Measurements from ENCODE around the gene CFAP57.

DNA sequence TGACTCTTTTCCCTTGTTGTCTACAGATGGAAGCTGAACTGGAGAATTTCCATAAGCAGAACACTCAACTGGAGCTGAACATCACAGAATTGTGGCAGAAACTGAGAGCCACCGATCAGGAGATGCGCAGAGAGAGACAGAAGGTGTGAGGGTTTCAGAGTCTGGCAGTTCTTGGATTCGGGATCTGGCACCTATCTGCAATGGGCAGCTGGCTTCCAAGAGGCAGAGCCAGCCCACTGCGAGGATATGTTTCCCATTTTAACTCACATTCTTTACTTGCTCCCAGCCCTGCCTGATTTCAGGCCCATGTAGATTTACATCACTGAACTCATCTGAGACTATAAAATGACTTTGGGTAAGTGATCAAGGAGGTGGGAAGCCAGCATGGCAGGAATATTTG, 60.4 kb downstream of the CFAP57 start:
- TF ChIP-seq, protein P1, sequence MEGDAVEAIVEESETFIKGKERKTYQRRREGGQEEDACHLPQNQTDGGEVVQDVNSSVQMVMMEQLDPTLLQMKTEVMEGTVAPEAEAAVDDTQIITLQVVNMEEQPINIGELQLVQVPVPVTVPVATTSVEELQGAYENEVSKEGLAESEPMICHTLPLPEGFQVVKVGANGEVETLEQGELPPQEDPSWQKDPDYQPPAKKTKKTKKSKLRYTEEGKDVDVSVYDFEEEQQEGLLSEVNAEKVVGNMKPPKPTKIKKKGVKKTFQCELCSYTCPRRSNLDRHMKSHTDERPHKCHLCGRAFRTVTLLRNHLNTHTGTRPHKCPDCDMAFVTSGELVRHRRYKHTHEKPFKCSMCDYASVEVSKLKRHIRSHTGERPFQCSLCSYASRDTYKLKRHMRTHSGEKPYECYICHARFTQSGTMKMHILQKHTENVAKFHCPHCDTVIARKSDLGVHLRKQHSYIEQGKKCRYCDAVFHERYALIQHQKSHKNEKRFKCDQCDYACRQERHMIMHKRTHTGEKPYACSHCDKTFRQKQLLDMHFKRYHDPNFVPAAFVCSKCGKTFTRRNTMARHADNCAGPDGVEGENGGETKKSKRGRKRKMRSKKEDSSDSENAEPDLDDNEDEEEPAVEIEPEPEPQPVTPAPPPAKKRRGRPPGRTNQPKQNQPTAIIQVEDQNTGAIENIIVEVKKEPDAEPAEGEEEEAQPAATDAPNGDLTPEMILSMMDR (IDR thresholded peaks at IDR 0.05), result no peak
- TF ChIP-seq POLR2A (IDR thresholded peaks at IDR 0.05), result no peak

Measured in ovary (tissue), 3 donors.